T-helper 2 cell (primary cell): ENCODE measurements around the gene ZNF335.

Source experiments
- DNase-seq, 5 experiments: peaks; one replicate each; pipeline versions ENCODE4 v3.0.0 to v3.0.0-alpha.2; 2012 to 2022

Gene ZNF335

GRCh38 chr20:45949542-45950329 is 22.3 kb downstream of the ZNF335 start:
- DNase-seq: no peak

- no peak for DNase-seq
These were observed 23.1 kb downstream of the ZNF335 start for GRCh38 chr20:45948742-45949541.

- no peak for DNase-seq
These were observed 23.7 kb downstream of the ZNF335 start for GRCh38 chr20:45948261-45948733.

GRCh38 chr20:45947110-45947866 is 24.7 kb downstream of the ZNF335 start:
- DNase-seq: no peak

GRCh38 chr20:45946149-45946970 is 25.6 kb downstream of the ZNF335 start:
- peak in 2 of 5 experiments; percentile 67 to 71 for DNase-seq

- DNase-seq: no peak
These were observed 26.3 kb downstream of the ZNF335 start for GRCh38 chr20:45945678-45946148.

GRCh38 chr20:45944965-45945677 is 26.9 kb downstream of the ZNF335 start:
- no peak for DNase-seq

GRCh38 chr20:45944151-45944964 is 27.6 kb downstream of the ZNF335 start:
- peak in 1 of 5 experiments; percentile 66 for DNase-seq

GRCh38 chr20:45943613-45944012 is 28.4 kb downstream of the ZNF335 start:
- DNase-seq: no peak

- DNase-seq: no peak
These were observed 31.5 kb downstream of the ZNF335 start for GRCh38 chr20:45940469-45940868.

GRCh38 chr20:45940053-45940452 is 31.9 kb downstream of the ZNF335 start:
- no peak for DNase-seq

GRCh38 chr20:45938727-45939438 is 33.1 kb downstream of the ZNF335 start:
- no peak for DNase-seq

- DNase-seq: peak in 1 of 5 experiments; percentile 92
These were observed 34.2 kb downstream of the ZNF335 start for GRCh38 chr20:45937765-45938164.

- peak in 1 of 5 experiments; percentile 66 for DNase-seq
These were observed 36.5 kb downstream of the ZNF335 start for GRCh38 chr20:45935416-45936046.

GRCh38 chr20:45934586-45935415 is 37.2 kb downstream of the ZNF335 start, which contains the start of gene PCIF1:
Gene PCIF1, plus strand, starts transcription at chr20:45934683. Its CDS starts 4,317 bp downstream, at chr20:45939000.
- peak; percentile 95 to 98 (median 97) for DNase-seq

GRCh38 chr20:45934046-45934585 is 37.9 kb downstream of the ZNF335 start:
- peak in 2 of 5 experiments; percentile 22 to 47 for DNase-seq

GRCh38 chr20:45933266-45934045 is 38.5 kb downstream of the ZNF335 start:
- DNase-seq: peak in 4 of 5 experiments; percentile 29 to 78 (median 42)
